Measurements from ENCODE around the gene NCAM1. TPM values are rescaled to one million over a fixed set of nuclear protein-coding genes. Genes with fewer than 3 reads are reported as not detected.

The NCAM1 gene
- total and polyA plus RNA-seq, 9 of the 15 experiments (the other 6 are each of a cell fraction or from before 2014, with no cell fraction given), result 0.09 to 0.23 TPM; not detected in 7

DNA sequence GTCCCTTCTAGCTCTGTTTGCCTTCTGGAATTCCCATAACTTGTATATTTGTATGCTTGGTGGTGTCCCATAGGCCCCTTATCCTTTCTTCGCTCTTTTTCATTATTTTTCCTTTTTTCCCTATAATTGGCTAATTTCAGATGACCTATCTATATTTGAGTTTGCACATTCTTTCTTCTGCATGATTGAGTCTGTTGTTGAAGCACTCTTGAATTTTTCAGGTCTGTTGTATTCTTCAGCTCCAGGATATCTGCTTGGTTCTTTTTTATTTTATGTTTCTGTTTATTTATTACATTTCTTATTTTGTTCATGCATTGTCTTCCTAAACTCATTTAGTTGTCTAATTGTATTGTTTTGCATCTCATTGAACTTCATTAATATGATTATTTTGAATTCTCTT is 28.0 kb downstream of the NCAM1 start (continued):
- TF ChIP-seq ZBTB40 (IDR thresholded peaks at IDR 0.05) (no peak), ZBTB40 (CRISPR knock-in tag; IDR thresholded peaks at IDR 0.05) (no peak)

GRCh38 chr11:112993808-112994207 is 32.6 kb downstream of the NCAM1 start:
- no peak overlapping the region for H3K4me2 ChIP-seq (ENCODE audit: insufficient read depth, low read length)
- H3K4me1 ChIP-seq (replicated peaks in 1 of 2; ENCODE audit: control insufficient read depth in 2 of 2, insufficient read depth in 2 of 2, low read length in 2 of 2), result no peaks in the 10 kb centered on the region
- no TSS peak for BruUV-seq (replicated peaks)
- no peaks in the 10 kb centered on the region for H3K9me3 ChIP-seq (replicated peaks; ENCODE audit: control insufficient read depth, insufficient read depth, low read depth, low read length)
- DNase-seq (ENCODE audit: extremely low read depth in 1 of 4, low spot score in 3 of 4), result no peak
- H3K79me2 ChIP-seq (ENCODE audit: control insufficient read depth, insufficient read depth, low read length), result no peaks in the 10 kb centered on the region
- in situ Hi-C loops (cut with MboI) (no loop called here), intact Hi-C loops (cut with micrococcal nuclease) (no loop called here)
- H3K27ac ChIP-seq (ENCODE audit: extremely low read depth, low read depth, low read length), result no peak overlapping the region
- no peak overlapping the region for H2AFZ ChIP-seq (ENCODE audit: low read depth, low read length)
- H3K9me1 ChIP-seq (ENCODE audit: control insufficient read depth, insufficient read depth, low read length), result no peaks in the 10 kb centered on the region
- no peak overlapping the region for H3K4me3 ChIP-seq
- H4K20me1 ChIP-seq (replicated peaks; ENCODE audit: control insufficient read depth, insufficient read depth, low read length), result no peaks in the 10 kb centered on the region
- no peaks in the 10 kb centered on the region for H3K27me3 ChIP-seq (ENCODE audit: control insufficient read depth in 2 of 2, insufficient read depth in 2 of 2, low read length in 2 of 2)
- no peak for ATAC-seq
- no peak for FAIRE-seq
- H3K9ac ChIP-seq (ENCODE audit: insufficient read depth in 1 of 2, low read depth in 2 of 2, low read length in 2 of 2), result no peak overlapping the region
- CTCF ChIA-PET (ENCODE audit: low intra/inter-chr PET ratio), result no interaction called here
- H3K36me3 ChIP-seq (ENCODE audit: control insufficient read depth, insufficient read depth, low read length), result no peaks in the 10 kb centered on the region
- POLR2A ChIA-PET, result no interaction called here
- TF ChIP-seq MLLT1 (IDR thresholded peaks at IDR 0.05) (no peak), POLR2AphosphoS2 (IDR thresholded peaks at IDR 0.05; ENCODE audit: low read length) (no peak), PCBP2 (IDR thresholded peaks at IDR 0.05; ENCODE audit: low read depth, low read length, poor library complexity, severe bottlenecking) (no peak), MCM2 (IDR thresholded peaks at IDR 0.05; ENCODE audit: low read depth) (no peak), RFX1 (IDR thresholded peaks at IDR 0.05) (no peak), PURB (CRISPR knock-in tag; IDR thresholded peaks at IDR 0.05; ENCODE audit: low read depth) (no peak), ZNF436 (CRISPR knock-in tag; IDR thresholded peaks at IDR 0.05) (no peak), ZBED1 (IDR thresholded peaks at IDR 0.05) (no peak)

Measured in K562 (cell line).